GM21737 (cell line): Measurements from ENCODE around the gene SKIDA1.
A peak's percentile ranks its signal among the peaks of the same experiment; 100 is the strongest.

Experiments
- ATAC-seq: cut with Tn5 transposase; IDR thresholded peaks from one replicate; pipeline ENCODE4 v1.9.1; 2021; ENCODE audit warnings: mild to moderate bottlenecking, moderate library complexity; ENCODE audit not compliant: unreplicated experiment

The SKIDA1 gene

DNA sequence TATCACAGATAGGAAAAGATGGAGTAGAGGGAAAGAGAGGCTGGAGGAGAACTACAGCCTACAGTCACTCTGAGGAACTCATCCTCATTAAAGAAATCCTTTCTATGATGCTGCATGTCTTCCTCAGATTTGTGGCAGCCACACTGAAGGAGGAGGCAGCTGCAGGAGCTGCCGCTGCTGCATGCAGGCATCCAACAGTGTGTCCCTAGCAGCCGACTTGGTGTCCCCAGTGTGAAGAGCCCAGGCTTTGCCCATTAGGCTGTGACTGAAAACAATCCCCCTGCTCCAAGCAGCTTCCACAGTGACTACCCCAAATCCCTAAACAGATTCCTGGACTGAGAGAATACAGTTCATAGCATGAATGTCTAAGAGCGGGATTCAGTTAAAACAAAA, 23.1 kb downstream of the SKIDA1 start:
- ATAC-seq: no peak

- ATAC-seq: no peak
These were observed 23.6 kb downstream of the SKIDA1 start for GRCh38 chr10:21501731-21502347.

DNA sequence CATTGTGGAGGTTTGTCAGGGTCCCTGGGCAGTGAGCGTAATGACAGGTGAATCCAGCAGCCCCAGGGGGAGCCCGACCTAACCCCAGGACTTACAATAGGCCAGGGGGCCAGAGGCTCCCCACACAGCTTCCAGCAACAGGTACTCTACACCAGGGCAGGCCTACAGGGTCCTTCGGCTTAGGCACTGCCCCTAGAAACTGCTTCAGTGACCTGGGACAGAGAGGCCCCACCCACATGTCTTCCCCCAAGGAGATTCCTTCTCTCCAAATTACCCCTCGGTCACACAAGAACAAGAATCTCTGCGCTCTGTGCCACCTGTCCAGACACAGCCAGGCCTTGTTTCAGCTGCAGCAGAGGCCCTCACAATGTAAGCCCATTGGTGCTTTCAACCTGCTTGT, 24.4 kb downstream of the SKIDA1 start:
- ATAC-seq: no peak

GRCh38 chr10:21500578-21500910, 24.9 kb downstream of the SKIDA1 start:
- no peak for ATAC-seq

DNA sequence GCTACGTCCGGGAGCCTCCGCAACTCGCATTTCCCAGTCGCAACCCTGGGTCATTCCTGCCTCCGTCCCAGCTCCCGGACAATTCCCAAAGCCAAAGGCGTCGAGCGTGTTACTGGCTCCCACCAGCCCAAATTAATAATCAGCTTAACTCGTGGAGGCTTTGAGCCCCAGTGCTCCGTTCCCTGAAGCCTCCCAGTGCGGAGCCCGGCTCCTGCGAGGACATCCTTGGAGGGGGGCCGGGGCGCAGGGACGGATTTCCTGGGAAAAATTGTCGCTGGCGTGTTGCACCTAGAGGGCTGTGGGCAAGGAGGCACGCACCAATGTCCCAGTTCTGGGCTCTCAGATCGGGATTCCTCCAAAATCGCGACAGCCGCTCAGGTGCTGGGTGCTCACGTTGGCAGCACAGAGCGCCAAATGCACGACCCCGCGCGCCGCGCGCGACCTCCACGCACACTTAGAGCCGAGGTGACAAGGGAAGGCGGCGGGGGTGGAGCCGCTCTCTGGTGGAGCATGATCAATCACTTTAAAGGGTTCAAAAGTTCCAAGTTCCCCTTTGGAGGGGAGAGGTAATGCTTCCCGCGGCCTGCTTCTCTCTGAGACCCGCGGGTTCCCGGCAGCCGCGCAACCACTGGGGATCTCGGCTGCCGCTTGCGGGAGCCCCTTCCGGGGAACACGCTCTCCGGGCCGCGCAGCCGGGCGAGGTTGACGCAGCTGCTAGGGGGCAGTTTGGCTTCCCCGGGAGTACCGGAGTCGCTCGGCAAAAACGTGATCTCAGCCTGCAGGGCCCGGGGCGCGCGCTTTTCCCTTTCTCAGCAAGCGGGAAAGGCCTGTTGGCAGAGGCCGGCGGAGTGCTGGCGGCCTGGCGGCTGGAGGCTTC, 25.5 kb downstream of the SKIDA1 start:
- ATAC-seq: no peak

GRCh38 chr10:21498986-21499385, 26.5 kb downstream of the SKIDA1 start:
- no peak for ATAC-seq

GRCh38 chr10:21498377-21498776, 27.1 kb downstream of the SKIDA1 start:
- ATAC-seq: no peak

DNA sequence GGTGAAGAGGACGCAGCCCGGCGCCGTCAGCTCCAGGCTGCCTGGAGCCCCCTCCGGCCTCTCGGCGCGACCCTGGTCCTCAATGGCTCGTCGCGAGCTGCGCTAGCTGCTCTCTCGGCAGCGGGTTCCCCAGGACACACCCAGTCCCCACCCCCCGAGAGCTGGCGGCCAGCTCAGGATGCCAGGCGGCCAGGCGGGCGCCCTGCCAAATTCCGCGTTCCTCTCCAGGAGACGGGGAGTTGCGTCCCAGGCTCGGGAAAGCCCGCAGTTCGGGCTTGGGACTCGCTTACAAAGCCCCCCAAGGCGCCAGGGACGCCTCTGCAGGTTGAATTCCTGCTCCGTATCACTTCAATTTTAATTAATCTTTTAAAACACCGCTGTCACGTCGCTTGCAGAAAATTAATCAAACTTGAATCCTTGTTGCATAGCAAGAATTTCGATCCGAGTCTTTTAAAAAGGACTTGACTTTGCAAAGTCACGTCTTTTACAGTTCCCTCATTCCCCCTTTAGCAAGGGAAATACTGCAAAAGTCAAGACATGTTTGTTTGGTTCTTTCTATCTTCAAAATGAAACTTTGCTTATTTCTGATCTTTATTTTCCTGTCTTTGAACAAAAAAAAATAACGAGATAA, 28.2 kb downstream of the SKIDA1 start:
- no peak for ATAC-seq

GRCh38 chr10:21496343-21497176, 28.9 kb downstream of the SKIDA1 start:
- peak; percentile 53 for ATAC-seq

GRCh38 chr10:21495752-21496342, 29.6 kb downstream of the SKIDA1 start:
- ATAC-seq: peak; percentile 69

GRCh38 chr10:21495002-21495751, 30.3 kb downstream of the SKIDA1 start:
- no peak for ATAC-seq

DNA sequence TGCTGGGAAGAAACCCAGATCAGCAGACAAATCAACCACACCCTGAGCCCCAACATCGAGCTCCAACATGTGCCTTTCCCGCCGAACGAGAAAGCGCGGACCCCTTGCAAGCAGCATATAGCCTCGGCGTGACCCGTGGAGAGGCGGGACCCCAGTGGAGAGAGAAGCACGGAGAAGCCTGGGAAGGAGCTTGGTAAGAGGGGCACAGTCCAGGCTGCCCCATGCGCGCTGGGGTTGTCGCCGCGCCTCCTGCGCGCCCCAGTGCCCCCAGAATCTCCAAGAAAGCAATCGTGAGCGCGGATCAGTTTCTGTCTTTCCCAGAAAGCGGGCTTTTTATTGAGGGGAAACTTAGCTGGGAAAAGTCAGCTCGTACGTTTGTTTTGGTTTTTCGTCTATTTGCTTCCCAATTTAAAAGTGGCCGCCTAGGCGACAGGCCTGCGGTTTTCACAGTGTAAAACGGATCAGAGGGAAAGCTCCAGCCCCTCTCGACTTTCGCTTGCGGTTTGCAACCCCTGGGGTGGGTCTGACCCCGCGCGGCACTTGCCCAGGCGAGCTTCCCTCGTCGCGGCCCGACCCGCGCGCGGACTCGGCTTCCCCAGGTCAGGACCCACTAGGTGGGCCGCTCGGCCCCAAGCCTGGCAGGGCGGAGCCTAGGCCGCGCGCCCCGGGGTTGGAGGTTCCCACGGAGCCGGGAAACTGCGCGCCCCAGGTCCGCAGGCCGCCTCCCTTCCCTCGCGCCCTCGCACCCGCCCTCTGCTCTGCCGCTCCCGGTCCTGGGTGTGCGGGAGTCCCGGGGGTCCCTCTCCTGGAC, 31.1 kb downstream of the SKIDA1 start:
- ATAC-seq: no peak

GRCh38 chr10:21493784-21494183, 31.7 kb downstream of the SKIDA1 start:
- no peak for ATAC-seq

DNA sequence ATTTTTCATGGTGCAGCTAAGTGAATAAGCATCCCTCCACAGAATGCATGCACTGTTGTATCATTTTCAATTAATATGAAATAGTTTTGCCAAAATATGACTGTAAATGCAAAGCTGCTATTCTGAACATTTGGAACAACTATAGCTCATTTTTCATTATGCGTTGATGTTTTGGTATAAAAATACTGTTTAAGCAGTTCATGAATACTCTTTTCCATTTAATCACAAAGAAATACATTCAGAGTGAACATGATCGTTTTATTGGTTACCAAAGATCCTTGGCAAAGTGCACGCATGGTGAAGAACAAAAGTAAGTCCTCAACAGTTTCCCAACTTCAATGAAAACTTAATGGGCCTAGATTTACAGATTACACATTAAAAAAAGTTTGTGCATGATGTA, 33.1 kb downstream of the SKIDA1 start:
- ATAC-seq: no peak

GRCh38 chr10:21490711-21491105, 34.8 kb downstream of the SKIDA1 start:
- no peak for ATAC-seq

DNA sequence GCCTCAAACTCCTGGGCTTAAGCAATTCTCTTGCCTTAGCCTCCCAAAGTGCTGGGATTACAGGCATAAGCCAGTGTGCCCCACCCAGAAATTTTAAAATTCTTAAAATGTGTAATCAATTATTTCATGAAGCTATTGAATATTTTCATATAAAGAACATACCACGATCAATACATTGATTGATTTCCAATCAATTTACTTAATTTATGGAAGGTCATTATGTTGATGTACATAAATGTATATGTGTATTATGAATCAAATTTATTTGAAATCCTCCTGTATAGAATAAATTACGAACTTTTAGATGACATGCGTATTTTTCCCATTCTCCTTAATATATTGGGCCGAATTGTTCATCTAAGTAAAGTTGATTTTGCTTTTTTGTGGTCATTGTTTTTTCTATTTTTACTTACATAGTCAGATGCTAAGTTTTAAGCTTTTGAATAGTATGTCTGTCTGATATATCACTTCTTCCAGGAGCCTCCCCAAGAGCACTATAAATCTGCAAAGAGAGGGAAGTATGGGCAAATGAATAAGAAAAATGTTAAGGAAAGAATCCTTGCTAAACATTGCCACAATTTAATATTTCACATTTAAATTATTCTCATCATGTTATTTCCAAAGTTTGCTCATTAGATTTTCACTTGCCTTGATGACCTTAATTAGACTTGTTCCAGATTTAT, 35.3 kb downstream of the SKIDA1 start:
- no peak for ATAC-seq

DNA sequence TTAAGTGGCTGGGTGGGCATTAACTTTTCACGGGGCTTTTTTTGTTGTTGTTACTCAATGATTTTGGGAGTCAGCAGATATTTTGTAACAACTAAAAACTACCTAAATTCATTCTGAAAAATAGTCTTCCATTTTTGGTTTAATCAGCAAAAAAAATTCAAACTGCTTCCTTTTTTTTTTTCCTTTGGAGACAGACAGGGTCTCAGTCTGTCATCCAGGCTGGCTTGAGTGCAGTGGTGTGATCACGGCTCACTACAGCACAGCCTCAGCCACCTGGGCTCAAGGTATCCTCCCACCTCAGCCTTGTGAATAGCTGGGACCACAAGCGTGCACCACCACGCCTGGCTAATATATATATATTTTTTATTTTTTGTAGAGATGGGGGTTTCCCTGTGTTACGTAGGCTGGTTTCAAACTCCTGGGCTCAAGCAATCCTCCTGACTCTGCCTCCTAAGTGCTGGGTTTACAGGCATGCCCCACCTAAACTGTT, 36.5 kb downstream of the SKIDA1 start:
- ATAC-seq: no peak

DNA sequence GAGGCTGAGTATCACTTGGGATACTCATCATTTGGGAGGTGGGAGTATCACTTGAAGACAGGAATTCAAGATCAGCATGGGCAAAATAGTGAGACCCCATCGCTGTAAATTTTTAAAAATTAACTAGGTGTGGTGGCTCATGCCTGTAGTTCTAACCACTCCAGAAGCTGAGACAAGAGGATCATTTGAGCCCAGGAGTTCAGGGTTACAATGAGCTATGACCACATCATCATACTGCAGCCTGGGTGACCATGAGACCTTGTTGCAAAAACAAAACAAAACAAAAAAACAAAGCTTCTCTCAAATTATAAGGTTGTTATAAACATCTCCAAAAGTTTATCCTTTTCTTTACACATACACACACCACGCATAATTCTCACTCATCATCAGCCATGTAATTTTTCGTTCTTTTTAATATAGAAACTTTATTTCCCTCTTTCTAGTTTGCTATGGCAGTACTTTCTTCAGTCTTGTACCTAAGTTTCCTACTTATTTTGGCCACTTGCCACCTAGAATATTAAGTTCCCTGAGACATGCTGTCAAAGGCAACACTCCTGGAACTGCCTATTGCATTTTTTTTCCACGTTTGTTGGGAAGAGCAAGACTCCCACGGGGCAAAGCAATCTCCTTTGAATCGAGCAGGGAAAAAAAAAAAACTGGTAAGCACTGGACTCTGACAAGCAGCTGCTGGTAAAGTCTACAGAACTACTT, 37.1 kb downstream of the SKIDA1 start:
- ATAC-seq: no peak
